HTR-8/SVneo (cell line): ENCODE data around the gene SNX8.
"Not testable (repeated sequence)": the region's sequence is repeated elsewhere in the genome, so short reads cannot be mapped to it uniquely, and the experiment has no call there.

Source experiments
- DNase-seq: peaks from one replicate; pipeline ENCODE4 v3.0.0; 2011; ENCODE audit warnings: low spot score, mixed read lengths; ENCODE audit not compliant: insufficient read length
- FAIRE-seq: peaks from 2 replicates; lab custom pipeline; 2011; peaks lifted over from hg19 to GRCh38; lab: Jason Lieb, UNC

The SNX8 gene

GRCh38 chr7:2269089-2269990, 44.9 kb downstream of the SNX8 start:
- not testable (repeated sequence) for FAIRE-seq, DNase-seq

- FAIRE-seq, result no peak
- DNase-seq, result no peak
Measured at GRCh38 chr7:2266911-2267310, 47.3 kb downstream of the SNX8 start.

- FAIRE-seq (no peak), DNase-seq (no peak)
Measured at GRCh38 chr7:2264158-2264557, 50.1 kb downstream of the SNX8 start.

- DNase-seq (no peak), FAIRE-seq (no peak)
Measured at GRCh38 chr7:2263176-2263575, 51.1 kb downstream of the SNX8 start.

- DNase-seq (no peak), FAIRE-seq (peak; percentile 23)
Measured at GRCh38 chr7:2261611-2262010, 52.6 kb downstream of the SNX8 start.

GRCh38 chr7:2260820-2261219, 53.4 kb downstream of the SNX8 start:
- FAIRE-seq (no peak), DNase-seq (peak; percentile 80)

- DNase-seq (no peak), FAIRE-seq (no peak)
Measured at GRCh38 chr7:2259480-2259879, 54.8 kb downstream of the SNX8 start.

GRCh38 chr7:2258661-2259365, 55.4 kb downstream of the SNX8 start:
- FAIRE-seq (no peak), DNase-seq (no peak)

- DNase-seq, result no peak
- FAIRE-seq, result no peak
Measured at GRCh38 chr7:2257651-2258050, 56.6 kb downstream of the SNX8 start.

- FAIRE-seq, result no peak
- DNase-seq, result no peak
Measured at GRCh38 chr7:2257046-2257551, 57.1 kb downstream of the SNX8 start.

- FAIRE-seq, result peak; percentile 44
- no peak for DNase-seq
Measured at GRCh38 chr7:2256306-2257045, 57.8 kb downstream of the SNX8 start.

GRCh38 chr7:2255145-2256139, 58.8 kb downstream of the SNX8 start:
- DNase-seq (no peak), FAIRE-seq (no peak)

- DNase-seq, result no peak
Measured at GRCh38 chr7:2254429-2255144, 59.7 kb downstream of the SNX8 start.

GRCh38 chr7:2253525-2254244, 60.6 kb downstream of the SNX8 start:
- FAIRE-seq (no peak), DNase-seq (no peak)

More at GRCh38 chr7:2254429-2255144, 59.7 kb downstream of the SNX8 start:
- FAIRE-seq, result no peak

GRCh38 chr7:2253021-2253420, 61.2 kb downstream of the SNX8 start:
- no peak for FAIRE-seq
- DNase-seq, result no peak

- no peak for DNase-seq
- peak; percentile 65 for FAIRE-seq
Measured at GRCh38 chr7:2251841-2252771, 62.1 kb downstream of the SNX8 start.

- no peak for FAIRE-seq
Measured at GRCh38 chr7:2251381-2251780, 62.9 kb downstream of the SNX8 start.

More at GRCh38 chr7:2251381-2251780, 62.9 kb downstream of the SNX8 start:
- no peak for DNase-seq
